ENCODE results near the gene ASF1B.

Gene ASF1B

DNA sequence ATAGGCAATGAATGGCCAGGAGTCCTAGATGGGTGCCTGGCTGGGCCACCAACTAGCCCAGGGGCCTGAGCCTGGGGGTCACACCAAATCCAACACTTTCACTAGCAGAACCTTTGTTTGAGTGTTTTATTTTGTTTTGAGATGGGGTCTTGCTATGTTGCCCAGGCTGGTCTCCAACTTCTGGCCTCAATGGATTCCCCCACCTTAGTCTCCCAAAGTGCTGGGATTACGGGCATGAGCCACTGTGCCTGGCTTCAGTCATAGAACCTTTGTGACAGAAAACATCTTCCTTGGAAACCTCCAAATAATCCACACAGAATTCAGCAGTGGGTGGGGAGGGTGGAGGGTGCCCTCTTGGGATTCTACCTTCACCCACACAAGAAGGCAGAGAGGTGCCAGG lies 24.9 kb downstream of the ASF1B start:
- DNase-seq (ENCODE audit: low read depth): no peak

- no peak for DNase-seq (ENCODE audit: low read depth)
These were observed 25.7 kb downstream of the ASF1B start for GRCh38 chr19:14110650-14111049.

DNA sequence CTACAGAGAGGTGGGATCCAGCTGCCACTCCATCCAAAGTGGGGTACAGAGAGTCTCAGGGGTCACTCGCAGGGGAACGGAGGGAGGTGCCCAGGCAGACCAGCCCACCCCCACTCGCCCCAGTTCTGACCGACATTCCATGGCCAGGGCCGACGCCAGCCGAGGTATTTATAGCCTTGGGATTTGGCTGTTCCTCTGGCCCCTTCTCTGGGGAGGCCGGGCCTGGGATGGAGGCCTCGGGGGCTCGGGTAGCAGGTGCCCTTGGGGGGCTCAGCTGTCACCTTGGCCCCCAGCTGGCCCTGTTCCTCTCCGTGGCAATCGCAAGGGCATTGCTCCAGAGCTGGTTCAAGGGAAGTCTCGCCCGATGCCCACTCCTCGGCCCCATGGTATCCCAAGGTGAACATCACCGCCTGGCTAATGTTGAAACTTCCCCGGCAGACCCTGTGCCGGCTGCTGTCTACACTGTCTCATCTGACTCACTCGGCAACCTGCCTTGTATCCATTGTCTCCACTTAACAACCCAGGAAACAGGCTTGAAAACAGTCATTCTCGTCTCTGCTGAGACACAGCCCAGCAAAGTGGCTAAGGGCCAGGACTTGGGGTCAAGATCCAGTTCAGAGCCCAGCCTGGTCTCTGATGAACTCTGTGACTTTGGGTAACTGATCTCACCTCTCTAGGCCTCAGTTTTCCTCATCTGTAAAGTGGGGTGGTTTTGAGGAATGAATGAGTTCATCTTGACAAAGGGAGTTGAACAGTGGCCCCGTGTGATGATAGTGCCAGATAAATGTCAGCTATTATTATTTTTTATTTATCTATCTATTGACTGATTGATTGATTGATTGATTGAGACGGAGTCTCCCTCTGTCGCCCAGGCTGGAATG lies 28.6 kb downstream of the ASF1B start:
- no peak for DNase-seq (ENCODE audit: low read depth)

- DNase-seq (ENCODE audit: low read depth): no peak
These were observed 29.5 kb downstream of the ASF1B start for GRCh38 chr19:14106840-14107239.

- no peak for DNase-seq (ENCODE audit: low read depth)
These were observed 30.7 kb downstream of the ASF1B start for GRCh38 chr19:14105680-14106079.

DNA sequence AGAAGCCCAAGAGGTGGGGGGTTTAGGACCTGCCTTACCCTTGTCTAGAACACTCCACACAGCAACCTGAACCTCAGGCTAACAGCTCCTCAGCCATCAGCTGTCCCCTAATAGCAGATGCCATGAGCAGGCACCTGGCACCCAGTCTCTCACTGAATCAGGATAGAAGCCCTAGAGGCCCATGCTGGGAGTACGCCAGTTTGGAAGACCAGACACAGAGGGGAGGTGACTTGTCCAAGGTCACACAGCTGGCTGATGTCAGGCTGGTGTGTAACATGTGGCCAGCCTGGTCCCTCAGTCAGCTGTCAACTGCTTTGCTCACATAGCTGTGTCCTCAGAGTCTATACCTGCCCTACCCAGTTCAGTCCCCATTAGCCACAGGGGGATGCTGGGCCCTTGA lies 33.1 kb downstream of the ASF1B start:
- DNase-seq (ENCODE audit: low read depth): no peak

DNA sequence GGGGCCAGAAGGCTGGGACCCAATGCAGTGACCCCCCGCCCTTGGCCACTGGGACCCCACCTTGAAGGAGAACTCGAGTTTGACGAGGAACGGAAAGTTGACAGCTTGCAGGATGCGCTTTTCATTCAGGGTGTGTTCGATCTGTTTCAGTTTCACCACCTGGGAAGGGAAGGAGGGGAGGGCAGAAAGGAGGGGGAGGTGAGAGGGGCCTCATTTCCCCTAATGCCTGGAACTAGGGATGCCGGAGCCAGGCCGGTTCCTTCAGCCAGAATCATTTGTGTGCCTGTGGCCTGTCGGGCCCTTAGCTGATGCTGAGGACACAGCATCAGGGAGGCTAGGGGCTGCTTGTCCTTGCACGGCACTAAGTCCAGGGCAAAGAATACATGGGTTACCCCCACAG lies 33.6 kb downstream of the ASF1B start:
- no peak for DNase-seq (ENCODE audit: low read depth)

DNA sequence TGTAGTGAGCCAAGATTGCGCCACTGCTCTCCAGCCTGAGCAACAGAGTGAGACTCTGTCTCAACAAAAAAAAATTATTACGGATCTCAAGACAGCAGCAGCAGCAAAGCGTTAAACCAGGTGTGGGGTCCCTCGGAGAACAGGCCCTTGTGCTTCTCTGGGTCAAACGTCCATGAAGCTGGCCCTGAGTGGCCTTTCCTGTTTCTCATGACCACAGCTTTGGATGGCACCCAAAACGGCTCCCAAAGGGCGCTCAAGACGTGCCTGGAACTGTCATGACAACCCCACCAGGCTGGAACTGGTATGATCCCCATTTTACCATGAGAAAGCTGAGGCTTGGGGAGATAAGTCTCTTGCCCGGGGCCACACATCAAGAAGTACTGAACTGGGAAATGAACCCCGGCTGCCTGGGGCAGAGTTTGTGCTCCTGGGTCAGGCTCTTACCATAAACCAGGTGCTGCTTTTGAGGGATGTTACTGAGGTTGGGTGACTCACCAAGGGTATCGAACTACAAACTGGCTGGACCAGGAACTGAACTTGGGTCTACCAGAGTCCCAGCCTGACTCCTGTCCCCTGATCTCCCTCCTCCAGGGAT lies 34.2 kb downstream of the ASF1B start:
- no peak for DNase-seq (ENCODE audit: low read depth)

DNA sequence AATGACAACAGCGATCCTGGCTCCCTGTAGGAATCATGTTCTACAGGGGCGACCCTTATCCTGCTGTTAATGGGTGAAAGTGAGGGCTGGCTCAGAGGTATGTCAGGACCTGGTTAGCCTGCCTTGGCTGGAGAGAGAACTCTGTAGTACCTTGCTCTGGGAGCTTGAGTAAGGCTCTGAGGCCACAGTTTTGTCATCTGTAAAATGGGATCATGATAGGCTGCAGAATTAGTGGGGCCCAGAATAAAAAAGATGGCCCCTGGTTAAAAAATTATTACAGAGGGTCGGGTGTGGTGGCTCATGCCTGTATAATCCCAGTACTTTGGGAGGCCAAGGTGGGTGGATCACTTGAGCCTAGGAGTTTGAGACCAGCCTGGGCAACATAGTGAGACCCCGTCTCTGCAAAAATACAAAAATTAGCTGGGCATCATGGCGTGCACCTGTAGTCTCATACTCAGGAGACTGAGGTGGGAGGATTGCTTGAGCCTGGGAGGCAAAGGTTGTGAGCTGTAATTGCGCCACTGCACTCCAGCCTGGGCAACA lies 35.3 kb downstream of the ASF1B start:
- no peak for DNase-seq (ENCODE audit: low read depth)

- DNase-seq (ENCODE audit: low read depth): no peak
These were observed 38.7 kb downstream of the ASF1B start for GRCh38 chr19:14097532-14098151.

DNA sequence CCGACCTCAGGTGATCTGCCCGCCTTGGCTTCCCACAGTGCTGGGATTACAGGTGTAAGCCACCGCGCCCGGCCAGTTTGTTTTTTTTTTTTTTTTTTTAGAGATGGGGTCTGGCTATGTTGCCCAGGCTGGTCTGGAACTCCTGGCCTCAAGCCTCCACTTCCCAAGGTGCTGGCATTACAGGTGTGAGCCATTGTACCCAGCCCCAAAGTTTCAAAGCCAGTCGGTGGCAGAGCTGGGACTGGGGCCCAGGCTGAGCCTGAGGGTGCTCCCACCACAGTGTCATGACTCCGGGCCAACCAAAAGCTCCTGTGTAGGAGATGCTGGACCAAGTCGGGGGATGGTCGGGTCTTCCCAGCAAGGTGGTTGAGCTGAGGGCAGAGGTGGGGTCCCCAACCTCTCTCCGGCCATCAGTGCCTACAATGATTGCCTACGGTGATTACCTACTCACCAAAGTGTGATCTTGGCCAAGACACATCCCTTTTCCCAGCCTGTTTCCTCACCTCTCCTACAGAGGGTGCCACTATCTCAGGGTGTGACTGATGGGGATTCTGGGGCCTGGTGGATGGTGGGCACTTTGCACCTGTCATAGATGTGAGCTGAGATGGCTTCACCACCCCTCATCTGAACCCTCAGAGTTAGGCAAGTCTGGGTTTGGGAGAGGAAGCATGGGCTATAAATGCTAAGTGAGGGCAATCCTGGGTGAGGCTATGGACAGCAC lies 40.0 kb downstream of the ASF1B start:
- no peak for DNase-seq (ENCODE audit: low read depth)

- DNase-seq (ENCODE audit: low read depth): no peak
These were observed 41.5 kb downstream of the ASF1B start for GRCh38 chr19:14094854-14095253.

- no peak for DNase-seq (ENCODE audit: low read depth)
These were observed 43.1 kb downstream of the ASF1B start for GRCh38 chr19:14093117-14093823.

- no peak for DNase-seq (ENCODE audit: low read depth)
These were observed 44.5 kb downstream of the ASF1B start for GRCh38 chr19:14091813-14092462.

- DNase-seq (ENCODE audit: low read depth): peak; percentile 23
These were observed 45.1 kb downstream of the ASF1B start for GRCh38 chr19:14091081-14091812.

DNA sequence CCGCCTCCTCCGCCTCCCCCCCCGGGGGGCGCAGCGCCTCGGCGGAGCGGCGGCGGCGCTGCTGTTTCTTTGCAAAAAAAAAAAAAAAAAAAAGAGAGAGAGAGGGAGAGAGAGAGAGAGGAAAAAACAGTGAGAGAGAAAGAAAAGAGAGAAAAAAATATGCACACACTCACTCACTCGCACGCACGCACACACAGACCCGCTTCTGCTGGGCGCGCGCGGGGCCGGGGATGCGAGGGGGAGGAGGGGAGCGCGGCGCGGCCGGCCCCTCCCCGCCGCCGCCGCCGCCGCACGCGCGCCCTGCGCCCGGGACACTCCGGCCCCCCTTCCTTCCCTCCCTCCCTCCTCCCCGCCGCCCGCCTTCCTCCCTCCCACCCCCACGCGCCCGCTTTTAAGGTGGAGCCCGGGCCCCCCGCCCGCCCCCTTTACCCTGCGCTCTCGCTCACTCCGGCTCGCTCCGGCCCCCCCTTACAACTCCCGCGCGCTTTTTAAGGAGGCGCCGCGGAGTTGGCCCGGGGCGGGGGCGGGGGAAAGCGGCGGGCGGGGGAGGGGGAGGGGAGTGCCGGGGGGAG lies 45.8 kb downstream of the ASF1B start, which contains the start of gene SAMD1:
Gene SAMD1 (minus strand): TSS at position 243 of the 572 bp plus-strand sequence.
- DNase-seq (ENCODE audit: low read depth): peak; percentile 71

- no peak for DNase-seq (ENCODE audit: low read depth)
These were observed 46.5 kb downstream of the ASF1B start for GRCh38 chr19:14089662-14090508.

DNA sequence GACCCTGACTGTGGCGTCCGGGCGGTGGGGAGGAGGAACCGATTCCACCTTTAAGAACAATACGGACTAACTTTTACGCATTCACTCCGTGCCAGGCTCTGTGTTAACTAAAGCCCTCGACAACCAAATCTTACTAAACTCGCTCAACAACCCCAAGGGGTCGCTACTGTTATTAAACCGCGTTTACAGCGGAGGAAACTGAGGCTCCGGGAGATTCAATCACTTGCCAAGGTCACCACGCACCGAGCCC lies 47.1 kb downstream of the ASF1B start:
- DNase-seq (ENCODE audit: low read depth): no peak

All from stimulated activated CD8-positive, alpha-beta memory T cell treated with anti-CD3 and anti-CD28 coated beads, Interleukin-7, amount 100 ng/mL, for 24 hours (primary cell).